Activated CD4-positive, alpha-beta memory T cell treated with anti-CD3 and anti-CD28 coated beads for 36 hours (primary cell): ENCODE measurements around the gene IL36RN. TPM values are rescaled to one million over a fixed set of nuclear protein-coding genes. Genes with fewer than 3 reads are reported as not detected.

Experiments used
- CTCF ChIA-PET: fragments of 350-600 bp; sonication (Branson Sonifier 250); formaldehyde crosslinking; loops from one replicate; lab custom pipeline; 2021; ENCODE audit warnings: antibody characterized with exemption, inconsistent platforms; lab: Charles Lee
- POLR2A ChIA-PET: fragments of 350-600 bp; sonication (Branson Sonifier 250); formaldehyde crosslinking; loops from one replicate; lab custom pipeline; 2021; ENCODE audit warnings: antibody characterized with exemption; lab: Charles Lee
- DNase-seq: peaks from one replicate; pipeline ENCODE4 v3.0.0-alpha.2; 2020
- H3K27ac Mint-ChIP-seq: one replicate; pipeline ENCODE4 v1.8.0; 2021; ENCODE audit warnings: mixed read lengths
- H3K27me3 Mint-ChIP-seq: one replicate; pipeline ENCODE4 v1.8.0; 2021; ENCODE audit warnings: mixed read lengths
- H3K36me3 Mint-ChIP-seq: one replicate; pipeline ENCODE4 v1.8.0; 2021; ENCODE audit warnings: mixed read lengths
- H3K4me1 Mint-ChIP-seq: one replicate; pipeline ENCODE4 v1.8.0; 2021; ENCODE audit warnings: low read depth, mixed read lengths
- H3K4me3 Mint-ChIP-seq: one replicate; pipeline ENCODE4 v1.8.0; 2021; ENCODE audit warnings: mild to moderate bottlenecking, mixed read lengths
- H3K9me3 Mint-ChIP-seq: one replicate; pipeline ENCODE4 v1.8.0; 2021; ENCODE audit warnings: mixed read lengths
- intact Hi-C: fragments of 100-400 bp; cut with micrococcal nuclease; formaldehyde crosslinking; loops from one replicate; pipeline ENCODE4 v1.15.1; 2023
- total RNA-seq, 2 experiments: library from RNA; stranded (reverse); gene quantifications; one replicate each; pipeline ENCODE4 v1.2.3, GENCODE V29; 2021

IL36RN gene
- total RNA-seq, 2 experiments from 2014 or later = not detected

GRCh38 chr2:113024764-113025163 is 34.2 kb upstream of the IL36RN start:
- intact Hi-C loops = no loop called here
- Mint-ChIP-seq H3K4me3 (no peak overlapping the region), H3K27ac (no peak overlapping the region), H3K9me3 (no peaks in the 10 kb centered on the region), H3K4me1 (no peaks in the 10 kb centered on the region), H3K36me3 (no peaks in the 10 kb centered on the region), H3K27me3 (peaks cover 12% of the 10 kb centered on the region)
- DNase-seq = no peak
- ChIA-PET CTCF (interaction anchor here (0.6 kb wide), 1 partner anchor 275 kb away, joined by 4 read pairs; no protein-coding TSS in a partner anchor), POLR2A (no interaction called here)

- Mint-ChIP-seq H3K27me3 (peaks cover 16% of the 10 kb centered on the region), H3K9me3 (no peaks in the 10 kb centered on the region), H3K4me3 (no peak overlapping the region), H3K4me1 (no peaks in the 10 kb centered on the region), H3K36me3 (no peaks in the 10 kb centered on the region), H3K27ac (no peak overlapping the region)
- no peak for DNase-seq
- intact Hi-C loops = no loop called here
- ChIA-PET POLR2A (no interaction called here), CTCF (no interaction called here)
Measured at GRCh38 chr2:113025737-113026136, 33.3 kb upstream of the IL36RN start.

GRCh38 chr2:113027691-113028090 is 31.3 kb upstream of the IL36RN start:
- CTCF ChIA-PET = no interaction called here

GRCh38 chr2:113028112-113028511 is 30.9 kb upstream of the IL36RN start:
- H3K27me3 Mint-ChIP-seq = peaks cover 16% of the 10 kb centered on the region
- POLR2A ChIA-PET = interaction anchor here (0.9 kb wide), 1 partner anchor 32 kb away, joined by 3 read pairs; no protein-coding TSS in a partner anchor

More at GRCh38 chr2:113027691-113028090, 31.3 kb upstream of the IL36RN start:
- Mint-ChIP-seq H3K9me3 (no peaks in the 10 kb centered on the region), H3K27ac (no peak overlapping the region), H3K36me3 (no peaks in the 10 kb centered on the region), H3K4me1 (no peaks in the 10 kb centered on the region), H3K27me3 (peaks cover 16% of the 10 kb centered on the region), H3K4me3 (no peak overlapping the region)
- POLR2A ChIA-PET = interaction anchor here (0.9 kb wide), 1 partner anchor 33 kb away, joined by 3 read pairs; no protein-coding TSS in a partner anchor
- DNase-seq = no peak
- intact Hi-C loops = no loop called here

GRCh38 chr2:113032737-113033136 is 26.3 kb upstream of the IL36RN start:
- H3K36me3 Mint-ChIP-seq = no peaks in the 10 kb centered on the region
- H3K4me1 Mint-ChIP-seq = no peaks in the 10 kb centered on the region
- no peak overlapping the region for H3K27ac Mint-ChIP-seq
- H3K9me3 Mint-ChIP-seq = no peaks in the 10 kb centered on the region
- DNase-seq = no peak
- ChIA-PET CTCF (interaction anchor here (0.9 kb wide), 1 partner anchor 252 kb away, joined by 3 read pairs; no protein-coding TSS in a partner anchor), POLR2A (no interaction called here)
- peaks cover 5% of the 10 kb centered on the region for H3K27me3 Mint-ChIP-seq
- intact Hi-C loops = no loop called here
- no peak overlapping the region for H3K4me3 Mint-ChIP-seq

More at GRCh38 chr2:113028112-113028511, 30.9 kb upstream of the IL36RN start:
- no peak for DNase-seq
- Mint-ChIP-seq H3K27ac (no peak overlapping the region), H3K36me3 (no peaks in the 10 kb centered on the region), H3K9me3 (no peaks in the 10 kb centered on the region), H3K4me3 (no peak overlapping the region), H3K4me1 (no peaks in the 10 kb centered on the region)
- CTCF ChIA-PET = no interaction called here
- intact Hi-C loops = no loop called here

GRCh38 chr2:113034016-113034415 is 25.0 kb upstream of the IL36RN start:
- H3K9me3 Mint-ChIP-seq = no peaks in the 10 kb centered on the region
- H3K4me1 Mint-ChIP-seq = no peaks in the 10 kb centered on the region
- no peak overlapping the region for H3K4me3 Mint-ChIP-seq
- no peak for DNase-seq
- intact Hi-C loops = no loop called here
- no peaks in the 10 kb centered on the region for H3K36me3 Mint-ChIP-seq
- POLR2A ChIA-PET = no interaction called here
- CTCF ChIA-PET = no interaction called here
- no peak overlapping the region for H3K27ac Mint-ChIP-seq
- peaks cover 4% of the 10 kb centered on the region for H3K27me3 Mint-ChIP-seq

- intact Hi-C loops = no loop called here
- Mint-ChIP-seq H3K27me3 (no peaks in the 10 kb centered on the region), H3K9me3 (no peaks in the 10 kb centered on the region), H3K36me3 (no peaks in the 10 kb centered on the region), H3K4me3 (no peak overlapping the region), H3K4me1 (no peaks in the 10 kb centered on the region), H3K27ac (no peak overlapping the region)
- ChIA-PET POLR2A (no interaction called here), CTCF (interaction anchor here (1.6 kb wide), 1 partner anchor 95 kb away, joined by 3 read pairs; no protein-coding TSS in a partner anchor)
- no peak for DNase-seq
Measured at GRCh38 chr2:113036763-113037162, 22.2 kb upstream of the IL36RN start.

GRCh38 chr2:113038291-113038690 is 20.7 kb upstream of the IL36RN start:
- Mint-ChIP-seq H3K4me3 (no peak overlapping the region), H3K4me1 (no peaks in the 10 kb centered on the region), H3K36me3 (no peaks in the 10 kb centered on the region), H3K9me3 (no peaks in the 10 kb centered on the region), H3K27me3 (no peaks in the 10 kb centered on the region), H3K27ac (no peak overlapping the region)
- CTCF ChIA-PET = no interaction called here
- POLR2A ChIA-PET = no interaction called here
- intact Hi-C loops = no loop called here
- DNase-seq = no peak

- Mint-ChIP-seq H3K4me1 (no peaks in the 10 kb centered on the region), H3K27ac (no peak overlapping the region), H3K36me3 (no peaks in the 10 kb centered on the region), H3K9me3 (no peaks in the 10 kb centered on the region), H3K4me3 (no peak overlapping the region), H3K27me3 (no peaks in the 10 kb centered on the region)
- POLR2A ChIA-PET = no interaction called here
- DNase-seq = no peak
- intact Hi-C loops = no loop called here
- CTCF ChIA-PET = no interaction called here
Measured at GRCh38 chr2:113039158-113039557, 19.8 kb upstream of the IL36RN start.

- Mint-ChIP-seq H3K36me3 (no peaks in the 10 kb centered on the region), H3K9me3 (no peaks in the 10 kb centered on the region), H3K4me1 (no peaks in the 10 kb centered on the region), H3K27me3 (no peaks in the 10 kb centered on the region), H3K4me3 (no peak overlapping the region), H3K27ac (no peak overlapping the region)
- no peak for DNase-seq
- CTCF ChIA-PET = no interaction called here
- intact Hi-C loops = no loop called here
- POLR2A ChIA-PET = no interaction called here
Measured at GRCh38 chr2:113039719-113040118, 19.3 kb upstream of the IL36RN start.

GRCh38 chr2:113041871-113042270 is 17.1 kb upstream of the IL36RN start:
- Mint-ChIP-seq H3K27ac (no peak overlapping the region), H3K9me3 (no peaks in the 10 kb centered on the region), H3K36me3 (no peaks in the 10 kb centered on the region), H3K4me3 (no peak overlapping the region), H3K27me3 (peaks cover 1% of the 10 kb centered on the region), H3K4me1 (no peaks in the 10 kb centered on the region)
- no peak for DNase-seq
- CTCF ChIA-PET = interaction anchor here (0.6 kb wide), 1 partner anchor 255 kb away, joined by 4 read pairs; no protein-coding TSS in a partner anchor
- intact Hi-C loops = no loop called here
- POLR2A ChIA-PET = no interaction called here

- ChIA-PET CTCF (no interaction called here), POLR2A (no interaction called here)
- Mint-ChIP-seq H3K4me3 (no peak overlapping the region), H3K36me3 (no peaks in the 10 kb centered on the region), H3K27ac (no peak overlapping the region), H3K9me3 (no peaks in the 10 kb centered on the region), H3K27me3 (peaks cover 1% of the 10 kb centered on the region), H3K4me1 (no peaks in the 10 kb centered on the region)
- intact Hi-C loops = no loop called here
- no peak for DNase-seq
Measured at GRCh38 chr2:113046465-113046864, 12.5 kb upstream of the IL36RN start.
